ENCODE data around the gene SYN1.

The SYN1 gene

DNA sequence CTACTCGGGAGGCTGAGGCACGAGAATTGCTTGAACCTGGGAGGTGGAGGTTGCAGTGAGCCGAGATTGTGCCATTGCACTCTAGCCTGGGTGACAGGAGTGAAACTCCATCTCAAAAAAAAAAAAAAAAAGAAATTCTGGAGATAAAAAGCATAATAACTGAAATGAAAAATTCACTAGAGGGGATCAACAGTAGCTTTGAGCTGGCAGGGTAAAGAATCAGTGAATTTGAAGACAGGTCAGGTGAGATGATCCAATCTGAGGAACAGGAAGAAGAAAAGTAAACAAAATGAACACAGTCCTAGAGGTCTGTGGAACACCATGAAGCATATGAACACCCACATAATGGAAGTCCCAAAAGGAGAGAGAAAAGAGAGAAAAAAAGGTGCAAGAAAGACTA lies 22.4 kb downstream of the SYN1 start:
- no peak for DNase-seq (ENCODE audit: low read depth, low spot score)

DNA sequence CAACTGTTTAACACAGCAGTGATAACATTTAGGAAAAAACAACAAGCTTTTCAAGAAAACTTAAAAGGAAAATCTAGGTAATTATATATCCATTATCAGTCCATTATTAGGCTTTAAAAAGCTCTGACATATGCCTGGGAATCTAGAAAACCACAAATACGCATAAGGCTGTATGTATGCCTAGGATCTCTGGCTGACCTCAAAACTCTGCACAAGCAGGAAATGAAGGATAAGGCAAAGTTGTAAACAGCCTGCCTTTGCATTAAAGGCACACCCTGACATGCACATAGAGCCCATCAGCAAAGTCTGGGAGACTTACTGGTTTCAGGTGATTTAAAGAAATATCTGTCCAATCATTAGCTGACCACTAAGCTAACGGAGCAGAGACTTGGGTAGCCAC lies 23.4 kb downstream of the SYN1 start:
- no peak for DNase-seq (ENCODE audit: low read depth, low spot score)

DNA sequence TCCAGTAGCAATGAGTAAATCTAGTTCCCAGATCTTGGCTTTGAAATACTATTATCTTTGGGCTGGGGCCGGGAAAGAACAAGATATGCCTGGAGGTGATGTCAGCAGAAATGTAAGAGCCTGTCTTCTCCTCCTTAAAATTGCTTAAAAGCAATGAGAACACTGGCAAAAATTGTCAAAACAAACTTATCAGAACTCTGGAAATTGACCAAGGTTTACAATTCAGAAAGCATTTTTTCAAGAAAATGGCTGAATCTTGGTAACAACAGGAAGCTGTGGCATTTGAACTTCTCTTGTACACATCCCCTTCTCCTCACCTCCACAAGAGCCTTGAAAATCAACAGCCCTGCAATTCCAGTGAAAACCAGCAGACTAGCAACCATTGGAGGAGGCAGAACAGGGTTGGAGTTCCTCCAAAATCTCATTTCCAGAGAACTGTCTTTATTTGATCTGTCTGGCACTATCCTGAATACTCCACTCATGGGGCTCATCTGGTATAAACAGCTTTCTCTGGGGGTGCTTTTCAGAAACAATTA lies 23.9 kb downstream of the SYN1 start:
- peak; percentile 61 for DNase-seq (ENCODE audit: low read depth, low spot score)

DNA sequence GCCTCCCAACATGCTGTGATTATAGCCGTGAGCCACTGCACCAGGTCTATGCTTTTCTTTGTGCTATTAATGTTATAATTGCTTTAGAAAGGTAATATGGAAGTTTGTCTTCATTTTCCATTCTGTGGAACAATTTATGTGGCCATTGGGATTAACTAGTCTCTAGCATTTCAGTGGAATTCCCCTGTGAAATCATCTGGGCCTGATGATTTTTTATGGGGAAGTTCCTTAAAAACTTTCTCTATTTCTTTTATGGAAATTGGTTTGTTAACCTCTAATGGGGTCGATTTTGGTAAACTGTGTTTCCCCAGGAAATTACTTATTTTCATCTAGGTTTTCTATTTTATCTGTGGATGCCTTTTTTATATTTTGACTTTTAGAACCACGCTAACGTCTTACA lies 26.1 kb downstream of the SYN1 start:
- no peak for DNase-seq (ENCODE audit: low read depth, low spot score)

DNA sequence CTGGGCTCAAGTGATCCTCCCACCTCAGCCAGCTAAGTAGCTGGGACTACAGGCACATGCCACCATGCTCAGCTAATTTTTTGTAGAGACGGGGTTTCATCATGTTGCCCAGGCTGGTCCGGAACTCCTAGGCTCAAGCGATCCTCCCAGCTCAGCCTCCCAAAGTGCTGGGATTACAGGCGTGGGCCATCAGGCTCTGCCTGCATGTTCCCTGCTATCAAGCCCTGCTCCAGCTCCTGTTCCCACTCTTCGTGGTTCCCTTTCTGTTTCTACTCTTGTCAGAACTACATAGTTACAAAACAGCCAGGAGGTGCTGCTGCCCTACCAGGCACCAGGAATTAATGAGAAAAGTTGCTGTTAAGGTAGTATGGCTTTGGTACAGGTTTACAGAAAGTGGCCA lies 28.7 kb downstream of the SYN1 start:
- DNase-seq (ENCODE audit: low read depth, low spot score): no peak

DNA sequence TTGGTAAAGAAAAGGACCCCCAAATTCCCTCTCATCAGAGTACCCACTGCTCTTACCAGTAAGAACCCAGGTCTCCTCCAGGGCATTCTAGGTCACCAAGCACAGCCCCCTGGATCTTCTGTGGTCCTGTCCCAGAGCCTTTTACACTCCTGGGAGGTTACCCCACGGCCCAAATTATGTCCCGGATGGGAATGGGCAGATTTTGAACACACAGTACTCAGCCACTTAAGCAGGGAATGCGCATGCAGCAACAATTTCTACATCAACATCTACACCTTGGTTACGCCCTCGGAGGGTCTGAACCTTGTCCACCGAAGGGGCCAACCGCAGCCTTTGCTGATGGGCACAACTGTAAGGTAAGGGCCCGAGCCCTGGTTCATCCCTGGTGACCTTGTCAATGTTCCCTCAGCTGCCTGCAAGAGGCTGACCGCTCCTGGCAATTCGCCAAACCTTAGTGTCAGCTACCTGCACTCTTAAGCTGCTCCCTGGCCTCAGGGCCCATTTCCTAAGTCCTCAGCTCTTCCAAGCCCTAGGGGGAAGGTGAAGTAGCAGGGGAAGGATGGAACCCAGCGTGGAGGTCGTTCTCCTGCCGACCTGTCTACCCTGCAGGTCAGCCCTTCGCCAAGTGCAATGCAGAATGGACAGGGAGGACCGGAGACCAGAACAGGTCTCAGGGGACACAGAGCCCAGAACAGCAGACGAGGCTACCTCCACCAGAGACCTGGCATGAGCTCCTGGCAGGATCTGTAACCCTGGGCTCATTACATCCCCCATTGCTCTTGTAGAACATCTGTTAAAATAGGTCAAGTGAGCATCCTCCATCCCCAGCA lies 31.5 kb downstream of the SYN1 start:
- no peak for DNase-seq (ENCODE audit: low read depth, low spot score)

DNA sequence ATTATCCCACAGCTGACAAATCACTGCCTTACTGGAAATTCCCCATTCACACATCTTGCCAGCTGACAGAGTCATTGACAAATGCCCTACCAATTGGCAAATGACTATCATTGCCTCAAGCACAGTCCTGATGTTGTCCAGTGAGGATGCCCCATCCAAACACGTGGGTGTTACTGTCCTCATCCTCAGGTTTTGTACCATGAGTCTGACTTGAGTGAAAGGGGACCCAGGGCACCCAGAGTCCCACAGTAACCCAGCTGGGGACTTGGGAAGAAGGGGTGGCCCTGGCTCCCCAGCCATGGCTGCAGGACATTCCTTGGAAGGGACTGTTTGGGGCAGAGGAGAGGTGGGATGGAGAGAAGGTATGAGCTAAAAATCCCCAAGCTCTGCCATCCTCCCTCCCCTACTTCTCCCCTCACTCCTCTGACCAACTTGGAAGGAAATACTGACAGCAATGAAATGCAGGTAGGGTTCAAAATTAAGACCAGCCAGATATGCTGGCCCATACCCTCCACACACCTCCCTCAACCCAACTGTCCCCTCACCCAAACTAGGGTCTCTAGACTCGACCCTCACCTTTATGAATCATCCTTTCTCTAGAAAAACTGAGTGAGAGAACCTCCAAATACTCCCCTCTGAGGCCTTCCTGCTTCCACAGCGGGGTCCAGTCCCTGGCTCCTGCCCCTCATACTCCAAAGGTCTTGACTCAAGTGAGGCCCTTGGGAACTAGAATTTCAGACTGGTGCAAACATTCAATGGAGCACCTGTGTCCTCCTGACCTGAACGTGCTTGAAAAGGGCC lies 32.4 kb downstream of the SYN1 start:
- DNase-seq (ENCODE audit: low read depth, low spot score): no peak

DNA sequence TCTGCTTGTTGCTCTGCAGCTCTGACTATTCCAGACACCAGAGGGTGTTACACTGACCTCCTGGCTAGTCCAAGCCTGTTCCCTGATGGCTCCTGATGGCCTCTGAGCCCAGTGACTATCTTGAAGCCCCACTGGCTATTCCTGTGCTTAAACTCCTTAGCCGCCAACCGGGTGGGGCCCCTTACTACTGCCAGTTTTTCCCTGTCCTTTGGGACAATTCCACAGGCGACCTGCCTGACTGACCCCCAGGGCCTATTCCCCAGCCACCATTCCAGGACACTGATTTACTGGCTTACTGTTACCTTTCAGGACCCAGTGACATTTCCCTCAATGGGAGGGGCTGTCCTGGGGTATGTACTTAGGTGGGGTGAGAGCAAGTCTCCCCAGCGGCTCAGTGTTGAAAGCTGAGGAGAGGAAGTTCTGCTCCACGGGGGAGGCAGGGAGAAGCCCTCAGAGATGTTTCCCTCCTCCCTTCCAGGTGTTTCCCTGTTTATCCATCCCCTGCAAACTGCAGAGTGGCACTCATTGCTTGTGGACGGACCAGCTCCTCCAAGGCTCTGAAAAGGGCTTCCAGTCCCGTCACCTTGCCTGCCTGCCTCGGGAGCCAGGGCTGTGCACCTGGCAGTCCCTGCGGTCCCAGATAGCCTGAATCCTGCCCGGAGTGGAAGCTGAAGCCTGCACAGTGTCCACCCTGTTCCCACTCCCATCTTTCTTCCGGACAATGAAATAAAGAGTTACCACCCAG lies 33.4 kb downstream of the SYN1 start:
- no peak for DNase-seq (ENCODE audit: low read depth, low spot score)

DNA sequence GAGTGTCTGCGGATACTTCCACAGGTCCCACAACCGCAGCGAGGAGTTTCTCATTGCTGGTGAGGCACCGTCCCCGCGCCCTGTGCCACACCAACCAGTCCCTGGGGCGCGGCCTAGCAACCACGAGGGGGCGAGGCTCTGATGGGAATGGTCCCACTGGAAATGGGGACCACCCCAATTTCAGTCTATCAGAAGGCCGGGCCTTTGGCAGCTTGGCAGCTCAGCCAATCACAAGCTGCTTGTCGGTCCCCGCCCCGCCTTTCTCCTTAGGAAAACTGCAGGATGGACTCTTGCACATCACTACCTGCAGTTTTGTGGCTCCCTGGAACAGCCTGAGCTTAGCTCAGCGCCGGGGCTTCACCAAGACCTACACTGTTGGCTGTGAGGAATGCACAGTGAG lies 34.4 kb downstream of the SYN1 start:
- DNase-seq (ENCODE audit: low read depth, low spot score): no peak

DNA sequence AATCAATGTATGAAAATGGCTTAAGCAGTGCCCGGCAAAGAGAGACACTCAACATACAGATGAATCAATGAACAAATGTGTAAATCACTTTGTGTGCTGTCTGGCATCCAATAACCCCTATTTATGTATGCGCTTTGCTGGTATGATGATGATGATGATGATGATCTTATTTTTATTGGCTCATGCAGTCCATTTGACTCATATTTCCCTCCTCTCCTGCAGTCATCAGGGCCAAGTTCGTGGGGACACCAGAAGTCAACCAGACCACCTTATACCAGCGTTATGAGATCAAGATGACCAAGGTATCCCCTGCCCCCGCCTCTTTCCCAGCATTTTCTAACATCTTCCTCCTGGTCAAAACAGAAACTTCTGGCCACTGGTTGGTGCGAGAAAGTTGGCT lies 34.9 kb downstream of the SYN1 start:
- DNase-seq (ENCODE audit: low read depth, low spot score): no peak

DNA sequence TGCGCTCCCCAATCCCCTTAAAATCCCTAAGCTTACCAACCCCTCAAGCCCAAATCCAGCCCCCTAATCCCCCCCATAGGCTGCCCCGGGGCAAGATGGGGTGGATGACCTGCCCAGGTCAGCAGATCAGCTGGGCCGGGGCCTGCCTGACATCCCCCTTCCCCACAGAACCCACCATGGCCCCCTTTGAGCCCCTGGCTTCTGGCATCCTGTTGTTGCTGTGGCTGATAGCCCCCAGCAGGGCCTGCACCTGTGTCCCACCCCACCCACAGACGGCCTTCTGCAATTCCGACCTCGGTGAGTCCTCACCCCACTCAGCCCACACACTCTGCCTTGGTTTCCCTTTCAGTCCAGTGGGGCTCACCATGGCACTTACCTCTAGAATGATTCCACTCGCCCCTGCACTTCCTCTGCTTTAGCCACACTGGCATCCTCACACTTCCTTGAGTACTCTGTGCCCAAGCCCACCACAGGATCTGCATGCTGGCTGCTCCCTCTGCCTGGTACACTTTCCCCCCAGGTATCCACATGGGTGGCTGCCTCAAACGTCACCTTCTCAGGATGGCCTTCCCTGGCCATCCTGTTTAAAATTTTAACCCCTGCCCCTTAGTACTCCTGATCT lies 36.3 kb downstream of the SYN1 start:
- no peak for DNase-seq (ENCODE audit: low read depth, low spot score)

DNA sequence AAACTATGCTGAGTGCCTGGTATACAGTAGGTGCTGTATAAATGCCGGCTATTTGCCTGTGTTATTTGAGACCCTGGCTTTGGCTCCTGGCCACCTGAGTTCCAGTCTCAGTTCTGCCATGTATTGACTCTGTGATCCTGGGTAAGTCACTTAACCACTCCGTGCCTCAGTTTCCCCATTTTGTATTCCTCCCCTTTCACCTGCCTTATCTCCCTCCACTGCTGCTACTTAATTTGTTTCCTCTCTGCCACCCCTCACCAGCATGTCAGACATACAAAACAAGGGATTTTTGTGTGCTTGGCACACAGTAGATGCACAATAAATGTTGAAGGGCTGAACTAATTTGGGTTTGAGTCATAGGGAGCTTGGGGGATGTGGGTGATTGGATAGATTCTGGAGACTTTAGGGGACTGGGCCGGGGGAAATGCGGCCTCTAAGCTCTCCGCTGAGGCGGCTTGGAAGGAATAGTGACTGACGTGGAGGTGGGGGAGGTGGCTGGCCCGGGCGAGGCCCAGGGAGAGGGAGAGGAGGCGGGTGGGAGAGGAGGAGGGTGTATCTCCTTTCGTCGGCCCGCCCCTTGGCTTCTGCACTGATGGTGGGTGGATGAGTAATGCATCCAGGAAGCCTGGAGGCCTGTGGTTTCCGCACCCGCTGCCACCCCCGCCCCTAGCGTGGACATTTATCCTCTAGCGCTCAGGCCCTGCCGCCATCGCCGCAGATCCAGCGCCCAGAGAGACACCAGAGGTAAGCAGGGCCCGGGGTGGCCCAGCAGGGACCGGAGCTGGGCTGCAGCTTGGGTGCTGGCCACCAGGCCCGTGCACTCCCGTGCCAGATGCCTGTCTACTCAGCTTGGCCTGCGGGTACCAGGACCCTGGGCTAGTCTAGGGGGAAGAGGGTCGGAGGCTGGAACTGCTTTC lies 37.7 kb downstream of the SYN1 start, which contains the start of gene TIMP1:
TIMP1 (plus strand) TSS at position 706 of the 917 bp plus-strand sequence. CDS start 980 bp downstream, outside the sequence.
- DNase-seq (ENCODE audit: low read depth, low spot score): peak; percentile 95

DNA sequence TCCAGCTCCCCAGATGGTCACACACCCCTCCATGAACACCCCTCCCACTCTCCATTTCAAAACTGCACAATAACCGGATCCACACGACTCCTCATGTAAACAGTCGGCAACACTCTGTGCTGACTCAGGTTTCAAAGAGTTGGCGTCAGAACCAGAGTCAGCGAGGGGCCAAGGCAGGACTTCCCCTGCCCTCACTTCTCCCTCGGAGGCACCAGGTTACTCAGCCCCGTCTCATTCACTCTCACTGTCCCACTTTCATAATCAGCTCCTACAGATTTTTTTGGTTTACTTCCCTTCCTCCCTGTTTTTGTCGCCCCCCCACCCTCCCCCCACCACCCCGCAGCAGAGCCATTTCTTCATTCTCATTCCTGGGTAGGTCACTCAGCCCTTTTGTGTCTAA lies 40.1 kb downstream of the SYN1 start:
- no peak for DNase-seq (ENCODE audit: low read depth, low spot score)

DNA sequence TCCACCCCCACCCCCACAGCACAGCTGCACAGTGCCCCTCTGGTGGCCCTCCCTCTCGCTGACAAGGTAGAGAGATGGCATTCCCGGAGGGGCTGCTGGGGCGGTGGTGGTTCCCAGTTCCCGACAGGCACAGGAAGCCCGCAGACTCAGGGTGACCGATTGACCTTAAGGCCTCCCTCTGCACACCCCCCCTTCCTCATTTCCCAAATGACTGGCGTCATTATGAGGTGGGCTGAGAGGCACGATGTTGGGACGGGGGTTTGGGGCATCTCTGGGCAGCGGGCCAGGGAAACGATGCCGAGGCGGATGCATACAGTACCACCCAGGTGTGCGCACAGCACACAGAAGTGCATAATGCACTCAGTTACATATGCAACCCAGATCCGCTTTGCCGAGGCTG lies 41.0 kb downstream of the SYN1 start:
- DNase-seq (ENCODE audit: low read depth, low spot score): no peak

DNA sequence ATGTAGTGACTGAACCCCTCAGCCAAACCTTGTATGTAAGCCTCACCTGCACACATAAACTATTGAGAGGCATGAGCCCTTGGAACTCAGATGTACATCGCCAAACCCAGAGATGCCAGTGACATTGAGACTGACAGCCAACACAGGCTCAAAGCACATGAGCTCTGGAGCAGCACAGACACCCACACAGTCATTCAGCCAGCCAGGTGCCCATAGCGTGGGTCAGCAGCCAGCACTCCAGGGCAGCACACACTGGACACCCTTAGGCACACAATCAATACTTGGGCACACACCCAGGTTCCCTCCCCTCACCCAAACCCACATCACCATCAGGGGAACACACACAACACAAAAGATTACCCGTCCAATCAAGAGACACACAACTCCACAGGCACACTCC lies 41.8 kb downstream of the SYN1 start:
- no peak for DNase-seq (ENCODE audit: low read depth, low spot score)

DNA sequence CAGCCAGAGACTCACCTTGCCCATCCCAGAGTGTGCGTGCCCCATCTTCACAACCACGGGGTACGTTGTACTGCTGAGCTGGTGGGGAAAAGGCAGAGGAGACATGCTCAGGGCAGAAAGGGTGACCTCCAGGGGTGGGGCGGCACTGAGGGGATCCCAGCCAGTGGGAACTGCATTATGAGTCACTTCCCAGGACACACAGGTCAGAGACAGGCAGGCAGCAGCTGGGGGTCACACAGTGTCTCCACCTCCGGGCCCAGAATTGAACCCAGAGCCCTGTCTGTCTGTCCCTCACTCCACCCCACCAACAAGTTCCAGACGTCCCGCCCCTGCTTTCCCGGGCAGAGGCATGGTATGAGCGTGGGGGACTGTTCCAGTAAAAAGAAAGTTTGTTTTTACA lies 42.2 kb downstream of the SYN1 start:
- DNase-seq (ENCODE audit: low read depth, low spot score): no peak

DNA sequence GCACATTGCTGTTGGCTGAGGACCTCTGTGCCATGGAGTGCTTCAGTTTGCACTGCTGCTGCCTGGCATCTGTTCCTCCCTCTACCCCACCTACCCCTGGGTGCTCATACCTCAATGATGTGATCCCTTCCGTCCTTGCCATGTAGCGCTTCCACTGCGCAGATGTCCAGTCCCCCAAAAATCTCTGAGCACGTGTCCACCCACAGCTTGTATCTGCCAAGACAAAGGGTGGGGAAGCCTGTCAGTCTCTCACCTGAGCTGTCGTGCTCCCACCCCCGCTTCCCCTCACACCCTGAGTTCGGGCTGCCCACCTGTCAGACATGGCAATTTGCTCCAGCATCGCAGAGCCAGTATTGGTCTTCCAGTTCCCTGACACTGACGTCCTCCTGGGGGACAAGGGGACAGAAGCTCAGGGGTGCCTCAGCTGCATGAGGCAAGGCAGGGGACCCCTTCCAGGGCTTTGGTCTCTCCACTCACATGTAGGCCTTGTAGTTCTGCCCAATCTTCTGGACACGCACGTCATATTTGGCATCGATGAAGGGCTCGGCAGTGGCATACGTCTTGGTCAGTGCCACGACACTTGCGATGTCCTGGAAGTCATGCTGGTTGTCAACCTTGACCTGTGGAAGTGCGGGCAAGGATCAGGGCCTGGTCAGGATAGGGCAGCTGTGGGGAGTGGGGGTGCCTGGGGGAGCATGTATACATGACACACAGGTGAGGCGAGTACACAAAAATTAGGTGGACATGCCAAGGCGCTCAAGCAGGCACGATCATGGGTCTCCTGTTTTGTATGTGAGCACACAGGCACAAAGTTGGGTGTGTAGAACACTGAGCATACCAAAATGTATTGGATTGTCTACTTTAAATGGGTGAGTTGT lies 43.4 kb downstream of the SYN1 start:
- DNase-seq (ENCODE audit: low read depth, low spot score): no peak

DNA sequence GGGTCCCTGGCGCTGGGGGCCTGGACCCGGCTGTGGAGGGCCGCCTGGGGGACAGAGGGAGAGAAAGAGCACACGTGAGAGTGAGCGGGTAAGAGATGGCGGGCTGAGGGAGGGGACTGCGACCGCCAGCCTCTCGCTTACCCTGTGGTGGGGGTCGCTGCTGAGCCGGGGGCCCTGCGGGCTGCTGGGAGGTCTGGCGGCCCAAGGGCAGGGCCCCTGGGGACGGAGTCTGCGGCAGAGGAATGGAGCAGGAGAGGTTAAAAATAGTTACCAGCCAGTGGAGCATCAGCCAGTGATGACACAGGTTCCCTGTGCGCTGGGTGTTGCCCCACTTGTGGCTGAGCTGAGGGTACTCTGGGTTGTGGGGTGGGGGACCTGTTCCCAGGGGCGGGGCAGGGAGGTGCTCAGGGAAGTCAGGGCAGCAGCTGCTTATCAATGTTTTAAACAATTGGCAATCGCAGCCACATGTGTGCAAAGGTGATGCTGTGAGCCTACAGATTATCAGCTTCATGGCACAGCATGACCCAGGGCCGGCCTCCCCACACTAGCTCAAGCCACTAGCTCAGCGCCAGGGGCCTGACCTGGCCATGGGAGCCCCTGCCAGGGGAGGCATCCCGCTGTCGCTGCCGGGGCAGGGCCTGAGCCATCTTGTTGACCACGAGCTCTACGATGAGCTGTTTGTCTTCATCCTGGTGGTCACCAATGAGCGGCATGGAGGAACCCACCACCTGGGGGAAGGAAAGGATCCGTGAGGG lies 44.9 kb downstream of the SYN1 start:
- DNase-seq (ENCODE audit: low read depth, low spot score): no peak

DNA sequence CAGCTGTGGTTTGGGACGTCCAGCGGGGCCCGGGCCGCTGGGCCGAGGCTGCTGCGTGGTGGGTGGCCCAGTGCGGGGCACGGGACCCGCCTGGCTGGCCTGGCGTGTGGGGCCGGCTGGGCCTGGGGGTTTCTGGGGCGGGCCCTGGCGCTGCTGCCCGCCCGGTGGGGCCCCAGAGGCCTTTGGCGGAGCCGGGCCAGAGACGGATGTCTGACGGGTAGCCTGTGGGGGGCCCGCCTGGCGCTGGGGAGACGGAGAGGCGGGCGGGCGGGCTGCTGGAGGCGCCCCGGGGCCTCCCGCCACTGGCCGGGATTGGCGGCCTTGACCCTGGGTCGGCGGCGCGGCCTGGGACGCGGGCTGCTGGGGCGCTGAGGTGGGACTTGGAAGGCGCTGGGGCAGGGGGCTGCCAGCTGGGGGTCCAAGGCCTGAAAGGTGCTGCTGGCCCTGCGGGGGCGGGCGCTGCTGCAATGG lies 45.5 kb downstream of the SYN1 start:
- DNase-seq (ENCODE audit: low read depth, low spot score): no peak
